Measurements from ENCODE around the gene SPATA2.

DNA sequence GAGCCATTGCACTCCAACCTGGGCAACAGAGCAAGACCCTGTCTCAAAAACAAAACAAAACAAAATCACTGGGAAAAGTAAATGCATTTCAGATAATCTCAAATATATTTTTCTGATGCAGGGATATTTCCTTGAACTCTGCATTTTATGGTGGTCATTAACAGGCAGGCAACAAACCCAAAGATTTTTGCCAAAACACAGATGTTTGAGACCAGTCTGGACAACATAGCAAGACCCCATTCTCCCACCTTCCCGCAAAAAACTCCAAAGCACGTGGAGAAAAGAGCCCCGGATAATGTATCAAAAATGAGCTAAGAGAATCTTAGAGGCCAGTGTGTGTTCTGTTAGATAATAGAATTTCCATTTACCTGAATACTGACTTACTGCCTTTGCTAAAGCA, 58.4 kb downstream of the SPATA2 start:
- TF ChIP-seq, protein P1, sequence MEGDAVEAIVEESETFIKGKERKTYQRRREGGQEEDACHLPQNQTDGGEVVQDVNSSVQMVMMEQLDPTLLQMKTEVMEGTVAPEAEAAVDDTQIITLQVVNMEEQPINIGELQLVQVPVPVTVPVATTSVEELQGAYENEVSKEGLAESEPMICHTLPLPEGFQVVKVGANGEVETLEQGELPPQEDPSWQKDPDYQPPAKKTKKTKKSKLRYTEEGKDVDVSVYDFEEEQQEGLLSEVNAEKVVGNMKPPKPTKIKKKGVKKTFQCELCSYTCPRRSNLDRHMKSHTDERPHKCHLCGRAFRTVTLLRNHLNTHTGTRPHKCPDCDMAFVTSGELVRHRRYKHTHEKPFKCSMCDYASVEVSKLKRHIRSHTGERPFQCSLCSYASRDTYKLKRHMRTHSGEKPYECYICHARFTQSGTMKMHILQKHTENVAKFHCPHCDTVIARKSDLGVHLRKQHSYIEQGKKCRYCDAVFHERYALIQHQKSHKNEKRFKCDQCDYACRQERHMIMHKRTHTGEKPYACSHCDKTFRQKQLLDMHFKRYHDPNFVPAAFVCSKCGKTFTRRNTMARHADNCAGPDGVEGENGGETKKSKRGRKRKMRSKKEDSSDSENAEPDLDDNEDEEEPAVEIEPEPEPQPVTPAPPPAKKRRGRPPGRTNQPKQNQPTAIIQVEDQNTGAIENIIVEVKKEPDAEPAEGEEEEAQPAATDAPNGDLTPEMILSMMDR (IDR thresholded peaks at IDR 0.05): no peak
- no peak for TF ChIP-seq POLR2AphosphoS5 (IDR thresholded peaks at IDR 0.05)
- no peak for TF ChIP-seq EP300 (IDR thresholded peaks at IDR 0.05)
- no peak for TF ChIP-seq POLR2A (IDR thresholded peaks at IDR 0.05)
